Breast epithelium (tissue), 4 donors: ENCODE data around the gene MET. TPM values are rescaled to one million over a fixed set of nuclear protein-coding genes. Genes with fewer than 3 reads are reported as not detected.

Experiments
- DNase-seq, 2 donors: peaks; one replicate each; pipeline ENCODE4 v3.0.0-alpha.2; 2019; ENCODE audit warnings: low spot score in 2 of 2
- H3K27ac ChIP-seq, 2 donors: fragments of 200-600 bp; sonication (generic) in 1 of 2; one replicate each; pipeline ENCODE4 v1.5.1; 2016 to 2019; ENCODE audit warnings: mild to moderate bottlenecking in 1 of 2
- H3K27me3 ChIP-seq, 2 donors: fragments of 200-600 bp; sonication (generic) in 1 of 2; one replicate each; pipeline versions ENCODE4 v1.5.1 to v1.6.0; 2017 to 2019; ENCODE audit warnings: control low read depth in 1 of 2, mild to moderate bottlenecking in 1 of 2
- H3K36me3 ChIP-seq: fragments of 200-600 bp; one replicate; pipeline ENCODE4 v1.5.1; 2019
- H3K4me1 ChIP-seq, 2 donors: fragments of 200-600 bp; sonication (generic); one replicate each; pipeline ENCODE4 v1.5.1; 2016 to 2019; ENCODE audit warnings: control low read depth in 1 of 2
- H3K4me3 ChIP-seq, 3 donors: fragments of 200-600 bp; sonication (generic); 1 replicate in 2 of 3; 2 replicates in 1 of 3; pipeline ENCODE4 v1.5.1; 2016 to 2019; ENCODE audit warnings: mild to moderate bottlenecking in 3 of 3, moderate library complexity in 2 of 3
- H3K9me3 ChIP-seq, 2 donors: fragments of 200-600 bp; sonication (generic) in 1 of 2; one replicate each; pipeline ENCODE4 v1.5.1; 2016 to 2019; ENCODE audit warnings: control low read depth in 1 of 2
- CTCF ChIP-seq, 3 donors: fragments of 450-650 bp; IDR thresholded peaks; one replicate each; pipeline ENCODE4 v1.5.1; 2016 to 2017; ENCODE audit warnings: antibody characterized with exemption in 3 of 3, mild to moderate bottlenecking in 3 of 3, moderate library complexity in 3 of 3
- POLR2A ChIP-seq: fragments of 450-650 bp; IDR thresholded peaks from one replicate; pipeline ENCODE4 v1.6.1; 2016; ENCODE audit warnings: antibody characterized with exemption, mild to moderate bottlenecking, moderate library complexity
- POLR2AphosphoS5 ChIP-seq, 3 donors: sonication (generic); formaldehyde crosslinking; IDR thresholded peaks; one replicate each; pipeline ENCODE4 v1.6.1; 2017; ENCODE audit warnings: antibody characterized with exemption in 3 of 3
- intact Hi-C: fragments of 100-400 bp; cut with DNase I; formaldehyde crosslinking; loops from one replicate; pipeline ENCODE4 v1.15.1; 2023; ENCODE audit warnings: low total_unique reads
- total RNA-seq, 3 donors: library from RNA; depleted of rRNA; stranded (reverse); fragments of >200 nt; gene quantifications; one replicate each; pipeline ENCODE4 v1.1.0, GENCODE V29; 2016

Gene MET
- total RNA-seq, 3 donors from 2014 or later, result 25.8 to 85.6 (median 40.6) TPM

GRCh38 chr7:116793795-116794340 lies 121.9 kb downstream of the MET start:
- no peaks in the 10 kb centered on the region for H3K4me1 ChIP-seq
- H3K4me3 ChIP-seq, result no peak overlapping the region

GRCh38 chr7:116796471-116796870 lies 124.5 kb downstream of the MET start:
- TF ChIP-seq CTCF (IDR thresholded peaks at IDR 0.05), result no peak
- no peak for TF ChIP-seq POLR2A
- TF ChIP-seq POLR2AphosphoS5 (IDR thresholded peaks at IDR 0.05), result no peak
- no peak for DNase-seq
- no peaks in the 10 kb centered on the region for H3K9me3 ChIP-seq
- intact Hi-C loops, result no loop called here
- peaks cover 0 to 3% of the 10 kb centered on the region in 2 donors for H3K4me1 ChIP-seq
- no peaks in the 10 kb centered on the region for H3K27me3 ChIP-seq
- no peaks in the 10 kb centered on the region for H3K36me3 ChIP-seq
- H3K4me3 ChIP-seq, result no peak overlapping the region
- H3K27ac ChIP-seq, result no peak overlapping the region

More at GRCh38 chr7:116793795-116794340, 121.9 kb downstream of the MET start:
- Histone ChIP-seq H3K9me3 (no peaks in the 10 kb centered on the region), H3K27me3 (no peaks in the 10 kb centered on the region), H3K27ac (no peak overlapping the region), H3K36me3 (no peaks in the 10 kb centered on the region)
- no peak for TF ChIP-seq POLR2AphosphoS5 (IDR thresholded peaks at IDR 0.05)
- no peak for TF ChIP-seq CTCF (IDR thresholded peaks at IDR 0.05)
- TF ChIP-seq POLR2A, result no peak
- intact Hi-C loops, result loop anchor here (5.0 kb wide), 1 partner anchor 107 kb away; no protein-coding TSS in a partner anchor
- no peak for DNase-seq

DNA sequence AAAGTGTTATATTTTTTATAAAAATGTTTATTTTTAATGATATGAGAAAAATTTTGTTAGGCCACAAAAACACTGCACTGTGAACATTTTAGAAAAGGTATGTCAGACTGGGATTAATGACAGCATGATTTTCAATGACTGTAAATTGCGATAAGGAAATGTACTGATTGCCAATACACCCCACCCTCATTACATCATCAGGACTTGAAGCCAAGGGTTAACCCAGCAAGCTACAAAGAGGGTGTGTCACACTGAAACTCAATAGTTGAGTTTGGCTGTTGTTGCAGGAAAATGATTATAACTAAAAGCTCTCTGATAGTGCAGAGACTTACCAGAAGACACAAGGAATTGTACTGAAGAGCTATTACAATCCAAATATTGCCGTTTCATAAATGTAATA lies 125.6 kb downstream of the MET start:
- Histone ChIP-seq H3K4me3 (no peak overlapping the region), H3K36me3 (no peaks in the 10 kb centered on the region), H3K27ac (no peak overlapping the region), H3K4me1 (peaks cover 0 to 5% of the 10 kb centered on the region in 2 donors), H3K27me3 (no peaks in the 10 kb centered on the region), H3K9me3 (no peaks in the 10 kb centered on the region)
- intact Hi-C loops, result no loop called here
- TF ChIP-seq POLR2A (no peak), CTCF (IDR thresholded peaks at IDR 0.05) (no peak), POLR2AphosphoS5 (IDR thresholded peaks at IDR 0.05) (no peak)
- no peak for DNase-seq

DNA sequence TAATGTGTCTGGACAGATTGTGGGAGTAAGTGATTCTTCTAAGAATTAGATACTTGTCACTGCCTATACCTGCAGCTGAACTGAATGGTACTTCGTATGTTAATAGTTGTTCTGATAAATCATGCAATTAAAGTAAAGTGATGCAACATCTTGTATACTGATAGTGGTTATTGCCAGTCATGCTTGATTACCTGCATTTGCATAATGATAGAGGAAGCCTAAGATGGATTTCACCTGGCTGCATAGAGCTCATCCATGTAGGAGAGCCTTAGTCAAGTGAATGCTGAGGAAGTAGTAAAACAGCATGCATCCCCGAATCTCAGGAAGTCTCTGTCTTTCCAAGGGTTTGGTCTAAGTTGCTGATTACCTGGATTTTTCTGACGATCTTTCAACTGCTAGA lies 126.2 kb downstream of the MET start:
- Histone ChIP-seq H3K27me3 (no peaks in the 10 kb centered on the region), H3K36me3 (no peaks in the 10 kb centered on the region), H3K4me3 (no peak overlapping the region), H3K9me3 (no peaks in the 10 kb centered on the region), H3K27ac (no peak overlapping the region), H3K4me1 (peaks cover 0 to 5% of the 10 kb centered on the region in 2 donors)
- intact Hi-C loops, result no loop called here
- TF ChIP-seq POLR2A (no peak), CTCF (IDR thresholded peaks at IDR 0.05) (no peak), POLR2AphosphoS5 (IDR thresholded peaks at IDR 0.05) (no peak)
- DNase-seq, result no peak

DNA sequence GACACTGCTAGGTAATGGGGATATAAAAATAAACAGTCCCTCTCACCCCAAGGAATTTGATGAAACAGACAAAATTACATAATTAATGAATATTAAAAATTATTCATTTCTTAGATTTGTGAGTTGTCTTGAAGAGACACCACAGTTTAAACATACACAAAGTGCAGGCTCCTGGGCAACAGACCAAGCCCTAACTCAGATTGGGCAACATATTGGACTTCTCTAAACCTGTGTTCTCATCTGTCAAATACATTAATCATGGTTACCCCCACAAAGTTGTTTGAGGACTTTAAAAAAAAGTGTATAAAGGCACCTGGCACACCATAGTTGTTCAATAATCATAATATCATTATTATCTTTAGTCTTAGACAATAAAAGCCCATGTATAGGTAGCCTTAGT lies 127.9 kb downstream of the MET start:
- no peak overlapping the region for H3K27ac ChIP-seq
- intact Hi-C loops, result loop anchor here (10.0 kb wide), 2 partner anchors 135 to 205 kb away; no protein-coding TSS in a partner anchor

More for the DNA sequence above, 127.9 kb downstream of the MET start:
- no peak overlapping the region for H3K4me3 ChIP-seq
- H3K9me3 ChIP-seq, result no peaks in the 10 kb centered on the region
- H3K36me3 ChIP-seq, result no peaks in the 10 kb centered on the region
- peaks cover 0 to 5% of the 10 kb centered on the region in 2 donors for H3K4me1 ChIP-seq
- H3K27me3 ChIP-seq, result no peaks in the 10 kb centered on the region
- no peak for DNase-seq
- TF ChIP-seq POLR2AphosphoS5 (IDR thresholded peaks at IDR 0.05), result no peak
- no peak for TF ChIP-seq CTCF (IDR thresholded peaks at IDR 0.05)
- no peak for TF ChIP-seq POLR2A
